Neural cell (in vitro differentiated cells): ENCODE data around the gene SERPINH1. TPM values are rescaled to one million over a fixed set of nuclear protein-coding genes. Genes with fewer than 3 reads are reported as not detected.

Source experiments
- H2AFZ ChIP-seq: fragments of 200-600, 300-800 bp; sonication (generic), shearing (Covaris generic); 2 replicates; pipeline ENCODE4 v1.6.0; 2014; ENCODE audit warnings: low read depth, mild to moderate bottlenecking, antibody characterized with exemption, low read length, moderate library complexity
- H3F3A ChIP-seq: fragments of 200-600 bp; shearing (Covaris generic); 2 replicates; pipeline ENCODE4 v1.6.1; 2016; ENCODE audit warnings: mild to moderate bottlenecking, moderate library complexity, mixed read lengths, antibody characterized with exemption, low read length; ENCODE audit not compliant: insufficient read depth, poor library complexity, severe bottlenecking
- H3K27ac ChIP-seq: fragments of 200-600, 300-800 bp; sonication (generic), shearing (Covaris generic); 2 replicates; pipeline ENCODE4 v1.5.1; 2014; ENCODE audit warnings: mild to moderate bottlenecking, low read length, moderate library complexity
- H3K27me3 ChIP-seq: fragments of 300-800, 200-600 bp; sonication (generic), shearing (Covaris generic); 2 replicates; pipeline ENCODE4 v1.6.0; 2014; ENCODE audit warnings: mild to moderate bottlenecking, low read depth, low read length, moderate library complexity; ENCODE audit not compliant: insufficient read depth
- H3K36me3 ChIP-seq: fragments of 300-800, 200-600 bp; sonication (generic), shearing (Covaris generic); 2 replicates; pipeline ENCODE4 v1.5.1; 2014; ENCODE audit warnings: mild to moderate bottlenecking, antibody characterized with exemption, low read length, moderate library complexity; ENCODE audit not compliant: insufficient read depth
- H3K4me2 ChIP-seq: fragments of 300-800, 200-600 bp; sonication (generic), shearing (Covaris generic); 2 replicates; pipeline ENCODE4 v1.6.0; 2014; ENCODE audit warnings: mild to moderate bottlenecking, low read length
- H3K4me3 ChIP-seq: fragments of 300-800, 200-600 bp; sonication (generic), shearing (Covaris generic); 2 replicates; pipeline ENCODE4 v1.5.1; 2014; ENCODE audit warnings: mild to moderate bottlenecking, low read length, moderate library complexity
- H3K79me2 ChIP-seq: fragments of 200-600 bp; shearing (Covaris generic); replicated peaks from 2 replicates; pipeline ENCODE4 v1.6.0; 2014; ENCODE audit warnings: mild to moderate bottlenecking, low read length, moderate library complexity; ENCODE audit not compliant: insufficient read depth
- H3K9ac ChIP-seq: fragments of 300-800, 200-600 bp; sonication (generic), shearing (Covaris generic); 2 replicates; pipeline ENCODE4 v1.6.1; 2016; ENCODE audit warnings: mild to moderate bottlenecking, low read length, mixed read lengths
- H3K9me2 ChIP-seq: fragments of 200-600 bp; shearing (Covaris generic); 2 replicates; pipeline ENCODE4 v1.6.1; 2016; ENCODE audit warnings: mild to moderate bottlenecking, low read length, mixed read lengths; ENCODE audit not compliant: insufficient read depth
- H3K9me3 ChIP-seq: fragments of 200-600, 300-800 bp; sonication (generic), shearing (Covaris generic); 2 replicates; pipeline ENCODE4 v1.6.1; 2016; ENCODE audit warnings: mild to moderate bottlenecking, mixed run types, low read length, moderate library complexity, mixed read lengths
- H4K20me1 ChIP-seq: fragments of 200-600 bp; shearing (Covaris generic); 2 replicates; pipeline ENCODE4 v1.6.1; 2016; ENCODE audit warnings: mild to moderate bottlenecking, mixed run types; ENCODE audit not compliant: insufficient read depth
- EP300 ChIP-seq: fragments of 450-650 bp; conservative IDR thresholded peaks from 2 replicates; pipeline ENCODE4 v1.6.1; 2014; ENCODE audit warnings: antibody characterized with exemption, mild to moderate bottlenecking, moderate library complexity; ENCODE audit not compliant: poor library complexity, severe bottlenecking
- EZH2 ChIP-seq: fragments of 200-600, 300-800 bp; shearing (Covaris generic), sonication (generic); IDR thresholded peaks from 2 replicates; pipeline ENCODE4 v1.6.1; 2014; ENCODE audit warnings: antibody characterized with exemption, low read length, borderline replicate concordance, mild to moderate bottlenecking; ENCODE audit not compliant: insufficient read depth, poor library complexity, severe bottlenecking
- MXI1 ChIP-seq: fragments of 450-650 bp; conservative IDR thresholded peaks from 2 replicates; pipeline ENCODE4 v1.6.1; 2014; ENCODE audit warnings: antibody characterized with exemption, mild to moderate bottlenecking; ENCODE audit not compliant: poor library complexity, severe bottlenecking
- POLR2AphosphoS5 ChIP-seq: IDR thresholded peaks from 2 replicates; pipeline ENCODE4 v1.6.1; 2012
- RAD21 ChIP-seq: fragments of 450-650 bp; conservative IDR thresholded peaks from 2 replicates; pipeline ENCODE4 v1.6.1; 2014; ENCODE audit warnings: antibody characterized with exemption, mild to moderate bottlenecking, moderate library complexity
- SMC3 ChIP-seq: fragments of 450-650 bp; conservative IDR thresholded peaks from 2 replicates; pipeline ENCODE4 v1.6.1; 2014; ENCODE audit warnings: antibody characterized with exemption, mild to moderate bottlenecking, moderate library complexity; ENCODE audit not compliant: poor library complexity
- TAF1 ChIP-seq: IDR thresholded peaks from 2 replicates; pipeline ENCODE4 v1.6.1; 2012; ENCODE audit warnings: low read depth
- polyA plus RNA-seq: library from polyadenylated mRNA; depleted of rRNA; stranded (reverse); fragments of >200 nt; gene quantifications from 2 replicates; pipeline ENCODE4 v1.2.3, GENCODE V29; 2014
- TF ChIP-seq, protein P1 (sequence below): IDR thresholded peaks from 2 replicates; pipeline ENCODE4 v1.6.1; 2012; ENCODE audit warnings: borderline replicate concordance
- TF ChIP-seq, protein P2 (sequence below): fragments of 450-650 bp; IDR thresholded peaks from 2 replicates; pipeline ENCODE4 v1.5.1; 2014; ENCODE audit warnings: antibody characterized with exemption, mild to moderate bottlenecking, moderate library complexity; ENCODE audit not compliant: poor library complexity, severe bottlenecking

The SERPINH1 gene
- polyA plus RNA-seq, 1 donor from 2014 or later = 16.1 TPM

DNA sequence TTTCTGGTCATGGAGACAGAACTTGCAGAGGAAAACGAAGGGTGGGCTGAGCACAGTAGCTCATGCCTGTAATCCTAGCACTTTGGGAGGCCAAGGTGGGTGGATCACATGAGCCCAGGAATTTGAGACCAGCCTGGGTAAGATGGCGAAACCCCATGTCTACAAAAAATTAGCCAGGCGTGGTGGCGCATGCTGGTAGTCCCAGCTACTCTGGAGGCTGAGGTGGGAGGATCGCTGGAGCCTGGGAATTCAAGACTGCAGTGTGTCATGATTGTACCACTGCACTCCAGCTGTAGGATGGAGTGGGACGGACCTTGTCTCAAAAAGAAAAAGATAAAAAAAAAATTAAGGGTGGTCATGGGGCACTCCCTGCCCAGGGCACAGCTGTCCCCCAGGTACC, 5.9 kb downstream of the SERPINH1 start:
- no peaks in the 10 kb centered on the region for H3K9me2 ChIP-seq
- no peaks in the 10 kb centered on the region for H3K9me3 ChIP-seq
- H2AFZ ChIP-seq = no peak overlapping the region
- H4K20me1 ChIP-seq = no peaks in the 10 kb centered on the region
- H3F3A ChIP-seq = no peaks in the 10 kb centered on the region
- H3K4me2 ChIP-seq = no peak overlapping the region
- no peaks in the 10 kb centered on the region for H3K27me3 ChIP-seq
- H3K9ac ChIP-seq = no peak overlapping the region
- H3K79me2 ChIP-seq = no peaks in the 10 kb centered on the region
- H3K4me3 ChIP-seq = no peak overlapping the region
- TF ChIP-seq TAF1 (no peak), RAD21 (no peak), EZH2 (no peak), EP300 (no peak), MXI1 (no peak), POLR2AphosphoS5 (no peak), SMC3 (no peak)
- TF ChIP-seq, protein P1, sequence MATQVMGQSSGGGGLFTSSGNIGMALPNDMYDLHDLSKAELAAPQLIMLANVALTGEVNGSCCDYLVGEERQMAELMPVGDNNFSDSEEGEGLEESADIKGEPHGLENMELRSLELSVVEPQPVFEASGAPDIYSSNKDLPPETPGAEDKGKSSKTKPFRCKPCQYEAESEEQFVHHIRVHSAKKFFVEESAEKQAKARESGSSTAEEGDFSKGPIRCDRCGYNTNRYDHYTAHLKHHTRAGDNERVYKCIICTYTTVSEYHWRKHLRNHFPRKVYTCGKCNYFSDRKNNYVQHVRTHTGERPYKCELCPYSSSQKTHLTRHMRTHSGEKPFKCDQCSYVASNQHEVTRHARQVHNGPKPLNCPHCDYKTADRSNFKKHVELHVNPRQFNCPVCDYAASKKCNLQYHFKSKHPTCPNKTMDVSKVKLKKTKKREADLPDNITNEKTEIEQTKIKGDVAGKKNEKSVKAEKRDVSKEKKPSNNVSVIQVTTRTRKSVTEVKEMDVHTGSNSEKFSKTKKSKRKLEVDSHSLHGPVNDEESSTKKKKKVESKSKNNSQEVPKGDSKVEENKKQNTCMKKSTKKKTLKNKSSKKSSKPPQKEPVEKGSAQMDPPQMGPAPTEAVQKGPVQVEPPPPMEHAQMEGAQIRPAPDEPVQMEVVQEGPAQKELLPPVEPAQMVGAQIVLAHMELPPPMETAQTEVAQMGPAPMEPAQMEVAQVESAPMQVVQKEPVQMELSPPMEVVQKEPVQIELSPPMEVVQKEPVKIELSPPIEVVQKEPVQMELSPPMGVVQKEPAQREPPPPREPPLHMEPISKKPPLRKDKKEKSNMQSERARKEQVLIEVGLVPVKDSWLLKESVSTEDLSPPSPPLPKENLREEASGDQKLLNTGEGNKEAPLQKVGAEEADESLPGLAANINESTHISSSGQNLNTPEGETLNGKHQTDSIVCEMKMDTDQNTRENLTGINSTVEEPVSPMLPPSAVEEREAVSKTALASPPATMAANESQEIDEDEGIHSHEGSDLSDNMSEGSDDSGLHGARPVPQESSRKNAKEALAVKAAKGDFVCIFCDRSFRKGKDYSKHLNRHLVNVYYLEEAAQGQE = no peak
- TF ChIP-seq, protein P2, sequence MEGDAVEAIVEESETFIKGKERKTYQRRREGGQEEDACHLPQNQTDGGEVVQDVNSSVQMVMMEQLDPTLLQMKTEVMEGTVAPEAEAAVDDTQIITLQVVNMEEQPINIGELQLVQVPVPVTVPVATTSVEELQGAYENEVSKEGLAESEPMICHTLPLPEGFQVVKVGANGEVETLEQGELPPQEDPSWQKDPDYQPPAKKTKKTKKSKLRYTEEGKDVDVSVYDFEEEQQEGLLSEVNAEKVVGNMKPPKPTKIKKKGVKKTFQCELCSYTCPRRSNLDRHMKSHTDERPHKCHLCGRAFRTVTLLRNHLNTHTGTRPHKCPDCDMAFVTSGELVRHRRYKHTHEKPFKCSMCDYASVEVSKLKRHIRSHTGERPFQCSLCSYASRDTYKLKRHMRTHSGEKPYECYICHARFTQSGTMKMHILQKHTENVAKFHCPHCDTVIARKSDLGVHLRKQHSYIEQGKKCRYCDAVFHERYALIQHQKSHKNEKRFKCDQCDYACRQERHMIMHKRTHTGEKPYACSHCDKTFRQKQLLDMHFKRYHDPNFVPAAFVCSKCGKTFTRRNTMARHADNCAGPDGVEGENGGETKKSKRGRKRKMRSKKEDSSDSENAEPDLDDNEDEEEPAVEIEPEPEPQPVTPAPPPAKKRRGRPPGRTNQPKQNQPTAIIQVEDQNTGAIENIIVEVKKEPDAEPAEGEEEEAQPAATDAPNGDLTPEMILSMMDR = no peak
- no peak overlapping the region for H3K27ac ChIP-seq
- H3K36me3 ChIP-seq = no peaks in the 10 kb centered on the region

DNA sequence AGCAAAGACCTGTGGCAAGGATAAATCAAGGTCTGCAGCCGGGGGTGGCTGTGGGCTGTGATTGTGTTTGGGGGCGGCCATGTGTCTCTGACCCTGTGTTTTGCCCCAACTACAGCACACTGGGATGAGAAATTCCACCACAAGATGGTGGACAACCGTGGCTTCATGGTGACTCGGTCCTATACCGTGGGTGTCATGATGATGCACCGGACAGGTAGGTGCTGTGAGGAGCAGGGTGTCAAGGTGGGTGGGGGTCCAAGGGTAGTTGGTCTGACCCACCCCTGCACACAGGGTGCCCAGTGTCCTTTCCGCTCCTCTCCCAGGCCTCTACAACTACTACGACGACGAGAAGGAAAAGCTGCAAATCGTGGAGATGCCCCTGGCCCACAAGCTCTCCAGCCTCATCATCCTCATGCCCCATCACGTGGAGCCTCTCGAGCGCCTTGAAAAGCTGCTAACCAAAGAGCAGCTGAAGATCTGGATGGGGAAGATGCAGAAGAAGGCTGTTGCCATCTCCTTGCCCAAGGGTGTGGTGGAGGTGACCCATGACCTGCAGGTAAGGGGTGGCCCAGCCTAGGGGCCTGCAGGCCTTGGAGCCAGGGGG, 6.7 kb downstream of the SERPINH1 start:
- no peaks in the 10 kb centered on the region for H4K20me1 ChIP-seq
- no peaks in the 10 kb centered on the region for H3K9me2 ChIP-seq
- H3K9ac ChIP-seq = no peak overlapping the region
- H2AFZ ChIP-seq = no peak overlapping the region
- TF ChIP-seq EZH2 = no peak
- no peaks in the 10 kb centered on the region for H3F3A ChIP-seq
- no peaks in the 10 kb centered on the region for H3K27me3 ChIP-seq
- H3K36me3 ChIP-seq = no peaks in the 10 kb centered on the region
- H3K9me3 ChIP-seq = no peaks in the 10 kb centered on the region
- H3K4me3 ChIP-seq = no peak overlapping the region
- H3K27ac ChIP-seq = no peak overlapping the region
- no peaks in the 10 kb centered on the region for H3K79me2 ChIP-seq
- no peak overlapping the region for H3K4me2 ChIP-seq
